Thyroid gland (tissue), 4 donors: Measurements from ENCODE around the gene PPP1R1A.
A peak's percentile ranks its signal among the peaks of the same experiment; 100 is the strongest.

ENCODE experiments used
- POLR2A ChIP-seq, 2 donors: fragments of 450-650 bp; IDR thresholded peaks; one replicate each; pipeline ENCODE4 v1.6.1; 2017; ENCODE audit warnings: antibody characterized with exemption in 2 of 2, mild to moderate bottlenecking in 2 of 2, moderate library complexity in 1 of 2
- TF ChIP-seq, protein P1 (sequence below), 6 experiments: fragments of 200-600 bp in 3 of 6; fragments of 450-650 bp in 3 of 6; sonication (generic) in 3 of 6; IDR thresholded peaks; one replicate each; pipeline ENCODE4 v1.5.1; 2016 to 2019; ENCODE audit warnings: antibody characterized with exemption in 6 of 6, mild to moderate bottlenecking in 2 of 6, inconsistent platforms in 1 of 6, moderate library complexity in 1 of 6

- no peak for TF ChIP-seq POLR2A (IDR thresholded peaks at IDR 0.05)
- TF ChIP-seq, protein P1, sequence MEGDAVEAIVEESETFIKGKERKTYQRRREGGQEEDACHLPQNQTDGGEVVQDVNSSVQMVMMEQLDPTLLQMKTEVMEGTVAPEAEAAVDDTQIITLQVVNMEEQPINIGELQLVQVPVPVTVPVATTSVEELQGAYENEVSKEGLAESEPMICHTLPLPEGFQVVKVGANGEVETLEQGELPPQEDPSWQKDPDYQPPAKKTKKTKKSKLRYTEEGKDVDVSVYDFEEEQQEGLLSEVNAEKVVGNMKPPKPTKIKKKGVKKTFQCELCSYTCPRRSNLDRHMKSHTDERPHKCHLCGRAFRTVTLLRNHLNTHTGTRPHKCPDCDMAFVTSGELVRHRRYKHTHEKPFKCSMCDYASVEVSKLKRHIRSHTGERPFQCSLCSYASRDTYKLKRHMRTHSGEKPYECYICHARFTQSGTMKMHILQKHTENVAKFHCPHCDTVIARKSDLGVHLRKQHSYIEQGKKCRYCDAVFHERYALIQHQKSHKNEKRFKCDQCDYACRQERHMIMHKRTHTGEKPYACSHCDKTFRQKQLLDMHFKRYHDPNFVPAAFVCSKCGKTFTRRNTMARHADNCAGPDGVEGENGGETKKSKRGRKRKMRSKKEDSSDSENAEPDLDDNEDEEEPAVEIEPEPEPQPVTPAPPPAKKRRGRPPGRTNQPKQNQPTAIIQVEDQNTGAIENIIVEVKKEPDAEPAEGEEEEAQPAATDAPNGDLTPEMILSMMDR (IDR thresholded peaks at IDR 0.05) = peak; percentile 48 to 84 (median 54)
Measured at GRCh38 chr12:54596526-54596946, 8.1 kb upstream of the PPP1R1A start.
